OCI-LY7 (cell line): ENCODE data around the gene DHRSX.

Experiments
- EZH2phosphoT487 ChIP-seq: fragments of 200-600 bp; sonication (generic); IDR thresholded peaks from 2 replicates; pipeline ENCODE4 v1.6.1; 2018; ENCODE audit warnings: low read depth, borderline replicate concordance, mild to moderate bottlenecking, mixed run types, antibody characterized with exemption, low read length, moderate library complexity, mixed read lengths
- TF ChIP-seq, protein P1 (sequence below): fragments of 200-600 bp; sonication (generic); conservative IDR thresholded peaks from 2 replicates; pipeline ENCODE4 v1.5.1; 2014; ENCODE audit warnings: mild to moderate bottlenecking, antibody characterized with exemption, low read length, moderate library complexity, mixed read lengths

DNA sequence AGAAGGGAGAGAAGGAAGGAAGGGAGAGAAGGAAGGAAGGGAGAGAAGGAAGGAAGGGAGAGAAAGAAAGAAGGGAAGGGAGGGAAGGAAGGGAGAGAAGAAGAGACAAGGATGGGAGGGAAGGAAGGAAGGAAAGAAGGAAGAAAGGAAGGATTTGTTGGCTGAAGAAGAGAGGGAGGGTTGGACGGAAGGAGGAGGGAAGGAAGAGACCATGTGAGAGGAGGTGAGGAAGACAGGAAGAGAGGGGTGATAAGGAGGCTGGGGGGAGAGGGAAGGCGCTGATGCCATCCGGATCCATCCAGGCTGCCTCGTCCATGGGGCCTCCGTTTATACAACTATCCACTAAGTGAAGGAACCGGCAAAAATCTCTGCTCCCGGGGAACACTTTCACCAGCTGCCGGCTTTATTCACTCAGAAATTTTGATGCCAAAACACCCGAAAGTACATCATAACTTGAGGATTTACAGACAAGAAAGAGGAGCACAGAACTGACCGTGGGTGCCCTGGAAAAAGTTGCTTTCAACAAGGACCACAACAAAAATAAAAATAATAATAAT, 14.9 kb downstream of the DHRSX start:
- TF ChIP-seq, protein P1, sequence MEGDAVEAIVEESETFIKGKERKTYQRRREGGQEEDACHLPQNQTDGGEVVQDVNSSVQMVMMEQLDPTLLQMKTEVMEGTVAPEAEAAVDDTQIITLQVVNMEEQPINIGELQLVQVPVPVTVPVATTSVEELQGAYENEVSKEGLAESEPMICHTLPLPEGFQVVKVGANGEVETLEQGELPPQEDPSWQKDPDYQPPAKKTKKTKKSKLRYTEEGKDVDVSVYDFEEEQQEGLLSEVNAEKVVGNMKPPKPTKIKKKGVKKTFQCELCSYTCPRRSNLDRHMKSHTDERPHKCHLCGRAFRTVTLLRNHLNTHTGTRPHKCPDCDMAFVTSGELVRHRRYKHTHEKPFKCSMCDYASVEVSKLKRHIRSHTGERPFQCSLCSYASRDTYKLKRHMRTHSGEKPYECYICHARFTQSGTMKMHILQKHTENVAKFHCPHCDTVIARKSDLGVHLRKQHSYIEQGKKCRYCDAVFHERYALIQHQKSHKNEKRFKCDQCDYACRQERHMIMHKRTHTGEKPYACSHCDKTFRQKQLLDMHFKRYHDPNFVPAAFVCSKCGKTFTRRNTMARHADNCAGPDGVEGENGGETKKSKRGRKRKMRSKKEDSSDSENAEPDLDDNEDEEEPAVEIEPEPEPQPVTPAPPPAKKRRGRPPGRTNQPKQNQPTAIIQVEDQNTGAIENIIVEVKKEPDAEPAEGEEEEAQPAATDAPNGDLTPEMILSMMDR: no peak
- no peak for TF ChIP-seq EZH2phosphoT487
